SKM-1 (cell line): ENCODE measurements around the gene PTPN4.
"Not testable (repeated sequence)": the region's sequence is repeated elsewhere in the genome, so short reads cannot be mapped to it uniquely, and the experiment has no call there.

Source experiments
- DNase-seq: peaks from one replicate; lab custom pipeline; 2025; ENCODE audit not compliant: unreplicated experiment; lab: John Stamatoyannopoulos, UW

Gene PTPN4

GRCh38 chr2:120012771-120013596 is 253.3 kb downstream of the PTPN4 start, which contains the start of gene EPB41L5:
TSS of gene EPB41L5 (plus strand) at chr2:120013077. CDS start at chr2:120019085, 6,008 bp downstream.
- peak; percentile 79 for DNase-seq

- no peak for DNase-seq
Observed at GRCh38 chr2:120013597-120014223, 254.0 kb downstream of the PTPN4 start.

GRCh38 chr2:120014226-120014980 is 254.7 kb downstream of the PTPN4 start:
- no peak for DNase-seq

- no peak for DNase-seq
Observed at GRCh38 chr2:120016800-120017199, 257.1 kb downstream of the PTPN4 start.

GRCh38 chr2:120017201-120017600 is 257.5 kb downstream of the PTPN4 start:
- DNase-seq, result no peak

GRCh38 chr2:120018549-120018948 is 258.8 kb downstream of the PTPN4 start:
- DNase-seq, result no peak

GRCh38 chr2:120020554-120020953 is 260.8 kb downstream of the PTPN4 start:
- DNase-seq, result no peak

GRCh38 chr2:120022505-120022904 is 262.8 kb downstream of the PTPN4 start:
- not testable (repeated sequence) for DNase-seq

- no peak for DNase-seq
Observed at GRCh38 chr2:120026890-120027289, 267.2 kb downstream of the PTPN4 start.

GRCh38 chr2:120028795-120029194 is 269.1 kb downstream of the PTPN4 start:
- no peak for DNase-seq

- DNase-seq, result no peak
Observed at GRCh38 chr2:120029672-120030640, 270.2 kb downstream of the PTPN4 start.

- DNase-seq, result no peak
Observed at GRCh38 chr2:120032297-120032696, 272.6 kb downstream of the PTPN4 start.
